GM23338 (cell line): ENCODE results near the gene TMEM143. TPM values are rescaled to one million over a fixed set of nuclear protein-coding genes. Genes with fewer than 3 reads are reported as not detected.

Experiments
- ATAC-seq: fragments of 200-7000 bp; cut with Tn5 transposase; 3 replicates; pipeline ENCODE4 v1.9.1; 2020
- DNase-seq: peaks from one replicate; pipeline ENCODE4 v3.0.0-alpha.2; 2015; ENCODE audit warnings: low spot score
- H2AFZ ChIP-seq: fragments of 200-600 bp; sonication (generic); 2 replicates; pipeline ENCODE4 v1.8.0; 2016; ENCODE audit warnings: antibody characterized with exemption, mild to moderate bottlenecking, moderate library complexity
- H3F3A ChIP-seq: fragments of 200-600 bp; sonication (generic); replicated peaks from 2 replicates; pipeline ENCODE4 v1.8.0; 2017; ENCODE audit warnings: antibody characterized with exemption, mixed run types, low read depth
- H3K27ac ChIP-seq: fragments of 200-600 bp; sonication (generic); 2 replicates; pipeline ENCODE4 v1.6.1; 2016; ENCODE audit warnings: low read depth
- H3K27me3 ChIP-seq: fragments of 200-600 bp; sonication (generic); 2 replicates; pipeline ENCODE4 v1.8.0; 2016; ENCODE audit warnings: mild to moderate bottlenecking, mixed run types, moderate library complexity; ENCODE audit not compliant: insufficient read depth
- H3K36me3 ChIP-seq: fragments of 200-600 bp; sonication (generic); 2 replicates; pipeline ENCODE4 v1.8.0; 2016; ENCODE audit warnings: mild to moderate bottlenecking; ENCODE audit not compliant: insufficient read depth
- H3K4me1 ChIP-seq: fragments of 200-600 bp; sonication (generic); 2 replicates; pipeline ENCODE4 v1.8.0; 2016; ENCODE audit warnings: mild to moderate bottlenecking, moderate library complexity; ENCODE audit not compliant: insufficient read depth
- H3K4me2 ChIP-seq: fragments of 200-600 bp; sonication (generic); 2 replicates; pipeline ENCODE4 v1.7.1; 2017; ENCODE audit warnings: mixed run types
- H3K4me3 ChIP-seq: fragments of 200-600 bp; sonication (generic); 2 replicates; pipeline ENCODE4 v1.6.1; 2016; ENCODE audit warnings: mixed run types
- H3K79me2 ChIP-seq: fragments of 200-600 bp; sonication (generic); replicated peaks from 2 replicates; pipeline ENCODE4 v1.8.0; 2017; ENCODE audit warnings: mild to moderate bottlenecking; ENCODE audit not compliant: insufficient read depth
- H3K9me2 ChIP-seq: fragments of 200-600 bp; sonication (generic); 2 replicates; pipeline ENCODE4 v1.8.0; 2017; ENCODE audit not compliant: insufficient read depth
- H4K20me1 ChIP-seq: fragments of 200-600 bp; sonication (generic); replicated peaks from 2 replicates; pipeline ENCODE4 v1.8.0; 2017; ENCODE audit warnings: mild to moderate bottlenecking; ENCODE audit not compliant: insufficient read depth
- H3K27ac Mint-ChIP-seq: 2 replicates; pipeline ENCODE4 v1.8.0; 2020; ENCODE audit warnings: inconsistent platforms, mild to moderate bottlenecking, moderate library complexity, mixed read lengths
- H3K27me3 Mint-ChIP-seq: 3 replicates; pipeline ENCODE4 v1.8.0; 2022; ENCODE audit warnings: low read depth, mild to moderate bottlenecking, moderate library complexity, mixed read lengths, inconsistent platforms; ENCODE audit not compliant: insufficient read depth, poor library complexity
- H3K36me3 Mint-ChIP-seq: 3 replicates; pipeline ENCODE4 v1.8.0; 2021; ENCODE audit warnings: low read depth, mild to moderate bottlenecking, inconsistent platforms, moderate library complexity, mixed read lengths
- H3K4me1 Mint-ChIP-seq: 3 replicates; pipeline ENCODE4 v1.8.0; 2020; ENCODE audit warnings: mild to moderate bottlenecking, inconsistent platforms, mixed read lengths
- H3K4me3 Mint-ChIP-seq: 3 replicates; pipeline ENCODE4 v1.8.0; 2021; ENCODE audit warnings: moderate library complexity, mild to moderate bottlenecking, inconsistent platforms, mixed read lengths
- H3K9me3 Mint-ChIP-seq: 3 replicates; pipeline ENCODE4 v1.8.0; 2020; ENCODE audit warnings: moderate library complexity, mild to moderate bottlenecking, inconsistent platforms, mixed read lengths
- EZH2 ChIP-seq: fragments of 200-600 bp; sonication (generic); IDR thresholded peaks from one replicate; pipeline ENCODE4 v1.8.0; 2017; ENCODE audit warnings: antibody characterized with exemption, mild to moderate bottlenecking, low read depth; ENCODE audit not compliant: unreplicated experiment
- STAT1 ChIP-seq: IDR thresholded peaks from one replicate; pipeline ENCODE4 v1.6.1; 2016; ENCODE audit warnings: antibody characterized with exemption; ENCODE audit not compliant: unreplicated experiment
- polyA plus RNA-seq: library from polyadenylated mRNA; unstranded; fragments of >200 nt; fragmentation: Nextera tagmentation; extraction: Ambion mirVana; gene quantifications from 2 replicates; pipeline ENCODE4 v1.2.1, GENCODE V29; 2016
- total RNA-seq: library from RNA; depleted of rRNA; stranded (reverse); fragments of >200 nt; shearing (Covaris generic); gene quantifications from 2 replicates; pipeline ENCODE4 v1.2.3, GENCODE V29; 2014
- TF ChIP-seq, protein P1 (sequence below), 2 experiments: fragments of 200-600 bp in 1 of 2; sonication (generic) in 1 of 2; conservative IDR thresholded peaks; 2 replicates each; pipeline versions ENCODE4 v1.5.1 to v1.6.1; 2016 to 2017; ENCODE audit warnings: antibody characterized with exemption in 2 of 2, low read depth in 2 of 2, mild to moderate bottlenecking in 2 of 2, moderate library complexity in 1 of 2
- TF ChIP-seq, protein P2 (sequence below): IDR thresholded peaks from one replicate; pipeline ENCODE4 v1.6.1; 2018; ENCODE audit warnings: antibody characterized with exemption; ENCODE audit not compliant: unreplicated experiment
- TF ChIP-seq, protein P3 (sequence below): fragments of 250-450 bp; sonication (Bioruptor Pico); IDR thresholded peaks from 2 replicates; pipeline ENCODE4 v1.5.0; 2020; ENCODE audit warnings: mild to moderate bottlenecking, moderate library complexity

The TMEM143 gene
- total and polyA plus RNA-seq, 2 experiments from 2014 or later, result 12.8 to 15.0 TPM

DNA sequence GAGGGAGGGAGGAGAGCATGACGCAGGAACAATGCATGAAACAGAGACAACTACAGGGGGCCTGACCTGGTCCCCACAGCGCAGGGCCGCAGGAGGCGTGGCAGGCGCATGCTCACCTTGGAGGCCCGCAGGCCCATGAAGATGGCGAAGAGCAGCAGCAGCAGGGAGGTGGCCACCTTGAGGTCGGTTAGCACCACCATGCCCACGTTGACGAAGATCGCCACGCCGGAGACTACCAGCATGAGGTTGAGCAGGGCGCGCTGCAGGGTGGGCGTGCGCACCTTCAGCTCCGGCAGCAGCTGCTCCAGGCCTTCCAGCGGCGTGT is 21.4 kb downstream of the TMEM143 start:
- no peak overlapping the region for H3K4me3 Mint-ChIP-seq
- TF ChIP-seq STAT1, result no peak
- TF ChIP-seq, protein P1, sequence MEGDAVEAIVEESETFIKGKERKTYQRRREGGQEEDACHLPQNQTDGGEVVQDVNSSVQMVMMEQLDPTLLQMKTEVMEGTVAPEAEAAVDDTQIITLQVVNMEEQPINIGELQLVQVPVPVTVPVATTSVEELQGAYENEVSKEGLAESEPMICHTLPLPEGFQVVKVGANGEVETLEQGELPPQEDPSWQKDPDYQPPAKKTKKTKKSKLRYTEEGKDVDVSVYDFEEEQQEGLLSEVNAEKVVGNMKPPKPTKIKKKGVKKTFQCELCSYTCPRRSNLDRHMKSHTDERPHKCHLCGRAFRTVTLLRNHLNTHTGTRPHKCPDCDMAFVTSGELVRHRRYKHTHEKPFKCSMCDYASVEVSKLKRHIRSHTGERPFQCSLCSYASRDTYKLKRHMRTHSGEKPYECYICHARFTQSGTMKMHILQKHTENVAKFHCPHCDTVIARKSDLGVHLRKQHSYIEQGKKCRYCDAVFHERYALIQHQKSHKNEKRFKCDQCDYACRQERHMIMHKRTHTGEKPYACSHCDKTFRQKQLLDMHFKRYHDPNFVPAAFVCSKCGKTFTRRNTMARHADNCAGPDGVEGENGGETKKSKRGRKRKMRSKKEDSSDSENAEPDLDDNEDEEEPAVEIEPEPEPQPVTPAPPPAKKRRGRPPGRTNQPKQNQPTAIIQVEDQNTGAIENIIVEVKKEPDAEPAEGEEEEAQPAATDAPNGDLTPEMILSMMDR (conservative IDR thresholded peaks at IDR 0.05; ENCODE audit: low read depth in 2 of 2), result no peak; a peak in 1 of 4 replicates
- no peak for TF ChIP-seq EZH2
- TF ChIP-seq, protein P2, sequence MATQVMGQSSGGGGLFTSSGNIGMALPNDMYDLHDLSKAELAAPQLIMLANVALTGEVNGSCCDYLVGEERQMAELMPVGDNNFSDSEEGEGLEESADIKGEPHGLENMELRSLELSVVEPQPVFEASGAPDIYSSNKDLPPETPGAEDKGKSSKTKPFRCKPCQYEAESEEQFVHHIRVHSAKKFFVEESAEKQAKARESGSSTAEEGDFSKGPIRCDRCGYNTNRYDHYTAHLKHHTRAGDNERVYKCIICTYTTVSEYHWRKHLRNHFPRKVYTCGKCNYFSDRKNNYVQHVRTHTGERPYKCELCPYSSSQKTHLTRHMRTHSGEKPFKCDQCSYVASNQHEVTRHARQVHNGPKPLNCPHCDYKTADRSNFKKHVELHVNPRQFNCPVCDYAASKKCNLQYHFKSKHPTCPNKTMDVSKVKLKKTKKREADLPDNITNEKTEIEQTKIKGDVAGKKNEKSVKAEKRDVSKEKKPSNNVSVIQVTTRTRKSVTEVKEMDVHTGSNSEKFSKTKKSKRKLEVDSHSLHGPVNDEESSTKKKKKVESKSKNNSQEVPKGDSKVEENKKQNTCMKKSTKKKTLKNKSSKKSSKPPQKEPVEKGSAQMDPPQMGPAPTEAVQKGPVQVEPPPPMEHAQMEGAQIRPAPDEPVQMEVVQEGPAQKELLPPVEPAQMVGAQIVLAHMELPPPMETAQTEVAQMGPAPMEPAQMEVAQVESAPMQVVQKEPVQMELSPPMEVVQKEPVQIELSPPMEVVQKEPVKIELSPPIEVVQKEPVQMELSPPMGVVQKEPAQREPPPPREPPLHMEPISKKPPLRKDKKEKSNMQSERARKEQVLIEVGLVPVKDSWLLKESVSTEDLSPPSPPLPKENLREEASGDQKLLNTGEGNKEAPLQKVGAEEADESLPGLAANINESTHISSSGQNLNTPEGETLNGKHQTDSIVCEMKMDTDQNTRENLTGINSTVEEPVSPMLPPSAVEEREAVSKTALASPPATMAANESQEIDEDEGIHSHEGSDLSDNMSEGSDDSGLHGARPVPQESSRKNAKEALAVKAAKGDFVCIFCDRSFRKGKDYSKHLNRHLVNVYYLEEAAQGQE, result no peak
- TF ChIP-seq, protein P3, sequence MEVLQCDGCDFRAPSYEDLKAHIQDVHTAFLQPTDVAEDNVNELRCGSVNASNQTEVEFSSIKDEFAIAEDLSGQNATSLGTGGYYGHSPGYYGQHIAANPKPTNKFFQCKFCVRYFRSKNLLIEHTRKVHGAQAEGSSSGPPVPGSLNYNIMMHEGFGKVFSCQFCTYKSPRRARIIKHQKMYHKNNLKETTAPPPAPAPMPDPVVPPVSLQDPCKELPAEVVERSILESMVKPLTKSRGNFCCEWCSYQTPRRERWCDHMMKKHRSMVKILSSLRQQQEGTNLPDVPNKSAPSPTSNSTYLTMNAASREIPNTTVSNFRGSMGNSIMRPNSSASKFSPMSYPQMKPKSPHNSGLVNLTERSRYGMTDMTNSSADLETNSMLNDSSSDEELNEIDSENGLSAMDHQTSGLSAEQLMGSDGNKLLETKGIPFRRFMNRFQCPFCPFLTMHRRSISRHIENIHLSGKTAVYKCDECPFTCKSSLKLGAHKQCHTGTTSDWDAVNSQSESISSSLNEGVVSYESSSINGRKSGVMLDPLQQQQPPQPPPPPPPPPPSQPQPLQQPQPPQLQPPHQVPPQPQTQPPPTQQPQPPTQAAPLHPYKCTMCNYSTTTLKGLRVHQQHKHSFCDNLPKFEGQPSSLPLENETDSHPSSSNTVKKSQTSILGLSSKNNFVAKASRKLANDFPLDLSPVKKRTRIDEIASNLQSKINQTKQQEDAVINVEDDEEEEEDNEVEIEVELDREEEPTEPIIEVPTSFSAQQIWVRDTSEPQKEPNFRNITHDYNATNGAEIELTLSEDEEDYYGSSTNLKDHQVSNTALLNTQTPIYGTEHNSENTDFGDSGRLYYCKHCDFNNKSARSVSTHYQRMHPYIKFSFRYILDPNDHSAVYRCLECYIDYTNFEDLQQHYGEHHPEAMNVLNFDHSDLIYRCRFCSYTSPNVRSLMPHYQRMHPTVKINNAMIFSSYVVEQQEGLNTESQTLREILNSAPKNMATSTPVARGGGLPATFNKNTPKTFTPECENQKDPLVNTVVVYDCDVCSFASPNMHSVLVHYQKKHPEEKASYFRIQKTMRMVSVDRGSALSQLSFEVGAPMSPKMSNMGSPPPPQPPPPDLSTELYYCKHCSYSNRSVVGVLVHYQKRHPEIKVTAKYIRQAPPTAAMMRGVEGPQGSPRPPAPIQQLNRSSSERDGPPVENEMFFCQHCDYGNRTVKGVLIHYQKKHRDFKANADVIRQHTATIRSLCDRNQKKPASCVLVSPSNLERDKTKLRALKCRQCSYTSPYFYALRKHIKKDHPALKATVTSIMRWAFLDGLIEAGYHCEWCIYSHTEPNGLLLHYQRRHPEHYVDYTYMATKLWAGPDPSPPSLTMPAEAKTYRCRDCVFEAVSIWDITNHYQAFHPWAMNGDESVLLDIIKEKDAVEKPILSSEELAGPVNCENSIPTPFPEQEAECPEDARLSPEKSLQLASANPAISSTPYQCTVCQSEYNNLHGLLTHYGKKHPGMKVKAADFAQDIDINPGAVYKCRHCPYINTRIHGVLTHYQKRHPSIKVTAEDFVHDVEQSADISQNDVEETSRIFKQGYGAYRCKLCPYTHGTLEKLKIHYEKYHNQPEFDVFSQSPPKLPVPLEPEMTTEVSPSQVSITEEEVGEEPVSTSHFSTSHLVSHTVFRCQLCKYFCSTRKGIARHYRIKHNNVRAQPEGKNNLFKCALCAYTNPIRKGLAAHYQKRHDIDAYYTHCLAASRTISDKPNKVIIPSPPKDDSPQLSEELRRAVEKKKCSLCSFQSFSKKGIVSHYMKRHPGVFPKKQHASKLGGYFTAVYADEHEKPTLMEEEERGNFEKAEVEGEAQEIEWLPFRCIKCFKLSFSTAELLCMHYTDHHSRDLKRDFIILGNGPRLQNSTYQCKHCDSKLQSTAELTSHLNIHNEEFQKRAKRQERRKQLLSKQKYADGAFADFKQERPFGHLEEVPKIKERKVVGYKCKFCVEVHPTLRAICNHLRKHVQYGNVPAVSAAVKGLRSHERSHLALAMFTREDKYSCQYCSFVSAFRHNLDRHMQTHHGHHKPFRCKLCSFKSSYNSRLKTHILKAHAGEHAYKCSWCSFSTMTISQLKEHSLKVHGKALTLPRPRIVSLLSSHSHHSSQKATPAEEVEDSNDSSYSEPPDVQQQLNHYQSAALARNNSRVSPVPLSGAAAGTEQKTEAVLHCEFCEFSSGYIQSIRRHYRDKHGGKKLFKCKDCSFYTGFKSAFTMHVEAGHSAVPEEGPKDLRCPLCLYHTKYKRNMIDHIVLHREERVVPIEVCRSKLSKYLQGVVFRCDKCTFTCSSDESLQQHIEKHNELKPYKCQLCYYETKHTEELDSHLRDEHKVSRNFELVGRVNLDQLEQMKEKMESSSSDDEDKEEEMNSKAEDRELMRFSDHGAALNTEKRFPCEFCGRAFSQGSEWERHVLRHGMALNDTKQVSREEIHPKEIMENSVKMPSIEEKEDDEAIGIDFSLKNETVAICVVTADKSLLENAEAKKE (CRISPR knock-in tag), result no peak
- no peaks in the 10 kb centered on the region for H3K36me3 Mint-ChIP-seq
- Histone ChIP-seq H4K20me1 (no peaks in the 10 kb centered on the region), H3F3A (no peaks in the 10 kb centered on the region), H3K79me2 (no peaks in the 10 kb centered on the region), H2AFZ (no peak overlapping the region), H3K9me2 (no peaks in the 10 kb centered on the region), H3K4me1 (no peaks in the 10 kb centered on the region), H3K27me3 (no peaks in the 10 kb centered on the region), H3K36me3 (no peaks in the 10 kb centered on the region), H3K4me3 (no peak overlapping the region), H3K27ac (no peak overlapping the region), H3K4me2 (no peak overlapping the region)
- no peaks in the 10 kb centered on the region; the same call in 2 of the 3 replicates for H3K4me1 Mint-ChIP-seq
- no peaks in the 10 kb centered on the region; the same call in 2 of the 3 replicates for H3K9me3 Mint-ChIP-seq
- peak; percentile 38 for ATAC-seq
- no peak for DNase-seq
- H3K27me3 Mint-ChIP-seq, result peaks cover 11% of the 10 kb centered on the region
- no peak overlapping the region for H3K27ac Mint-ChIP-seq
